Bone marrow (tissue), 2 donors: ENCODE measurements around the gene RESP18.

Experiments used
- DNase-seq, 2 donors: peaks; one replicate each; lab custom pipeline; 2025; lab: John Stamatoyannopoulos, UW

The RESP18 gene

GRCh38 chr2:219332542-219332941 lies at the start of gene RESP18:
Gene RESP18, minus strand, starts transcription at chr2:219332744.
- DNase-seq = no peak

GRCh38 chr2:219381448-219381847 lies 48.9 kb upstream of the RESP18 start:
- no peak for DNase-seq

- no peak for DNase-seq
Measured at GRCh38 chr2:219380926-219381325, 48.4 kb upstream of the RESP18 start.

- no peak for DNase-seq
Measured at GRCh38 chr2:219378163-219378851, 45.8 kb upstream of the RESP18 start.

GRCh38 chr2:219369447-219369861 lies 36.9 kb upstream of the RESP18 start:
- DNase-seq = no peak

GRCh38 chr2:219368690-219369191 lies 36.2 kb upstream of the RESP18 start:
- DNase-seq = no peak

- peak in 1 of 2 donors; percentile 26 for DNase-seq
Measured at GRCh38 chr2:219362524-219363164, 30.1 kb upstream of the RESP18 start.

GRCh38 chr2:219362072-219362471 lies 29.5 kb upstream of the RESP18 start:
- no peak for DNase-seq

GRCh38 chr2:219358170-219359075 lies 25.9 kb upstream of the RESP18 start:
- DNase-seq = no peak

GRCh38 chr2:219356834-219357233 lies 24.3 kb upstream of the RESP18 start:
- DNase-seq = no peak

GRCh38 chr2:219354582-219354981 lies 22.0 kb upstream of the RESP18 start:
- no peak for DNase-seq

- no peak for DNase-seq
Measured at GRCh38 chr2:219353129-219353528, 20.6 kb upstream of the RESP18 start.

GRCh38 chr2:219352448-219353023 lies 20.0 kb upstream of the RESP18 start:
- peak; percentile 26 to 43 for DNase-seq

- DNase-seq = no peak
Measured at GRCh38 chr2:219350710-219351221, 18.2 kb upstream of the RESP18 start.

- no peak for DNase-seq
Measured at GRCh38 chr2:219350215-219350614, 17.7 kb upstream of the RESP18 start.

GRCh38 chr2:219344751-219345430 lies 12.3 kb upstream of the RESP18 start:
- peak in 1 of 2 donors; percentile 1 for DNase-seq

- DNase-seq = no peak
Measured at GRCh38 chr2:219335373-219335786, 2.8 kb upstream of the RESP18 start.

- no peak for DNase-seq
Measured at GRCh38 chr2:219334076-219334475, 1.5 kb upstream of the RESP18 start.

- no peak for DNase-seq
Measured at GRCh38 chr2:219331560-219332213, 857 bp downstream of the RESP18 start.

GRCh38 chr2:219327719-219328118 lies 4.8 kb downstream of the RESP18 start:
- no peak for DNase-seq
